Activated B cell treated with CpG ODN at 0.5 μM for 24 hours (primary cell): ENCODE results near the gene CARS1. TPM values are rescaled to one million over a fixed set of nuclear protein-coding genes. Genes with fewer than 3 reads are reported as not detected.

ENCODE experiments used
- ATAC-seq: fragments of 200-7000 bp; cut with Tn5 transposase; one replicate; pipeline ENCODE4 v1.10.0; 2021; ENCODE audit warnings: low read depth, mild to moderate bottlenecking, moderate library complexity
- CTCF ChIA-PET: fragments of 350-600 bp; sonication (Branson Sonifier 250); formaldehyde crosslinking; loops from one replicate; lab custom pipeline; 2021; ENCODE audit warnings: antibody characterized with exemption; lab: Charles Lee
- POLR2A ChIA-PET: fragments of 350-600 bp; sonication (Branson Sonifier 250); formaldehyde crosslinking; loops from one replicate; lab custom pipeline; 2021; ENCODE audit warnings: antibody characterized with exemption; lab: Charles Lee
- DNase-seq: peaks from one replicate; pipeline ENCODE4 v3.0.0; 2022
- H3K27ac Mint-ChIP-seq: one replicate; pipeline ENCODE4 v1.8.0; 2020; ENCODE audit warnings: mixed read lengths
- H3K27me3 Mint-ChIP-seq: one replicate; pipeline ENCODE4 v1.8.0; 2021; ENCODE audit warnings: mixed read lengths
- H3K36me3 Mint-ChIP-seq: one replicate; pipeline ENCODE4 v1.8.0; 2021; ENCODE audit warnings: low read depth, mixed read lengths
- H3K4me1 Mint-ChIP-seq: one replicate; pipeline ENCODE4 v1.8.0; 2021; ENCODE audit warnings: mixed read lengths
- H3K4me3 Mint-ChIP-seq: one replicate; pipeline ENCODE4 v1.8.0; 2020; ENCODE audit warnings: mild to moderate bottlenecking, mixed read lengths
- H3K9me3 Mint-ChIP-seq: one replicate; pipeline ENCODE4 v1.8.0; 2020; ENCODE audit warnings: mixed read lengths
- intact Hi-C: fragments of 100-400 bp; cut with micrococcal nuclease; formaldehyde crosslinking; loops from one replicate; pipeline ENCODE4 v1.15.1; 2024
- total RNA-seq: library from RNA; stranded (reverse); gene quantifications from 2 replicates; pipeline ENCODE4 v1.2.3, GENCODE V29; 2022
- TF ChIP-seq, protein P1 (sequence below): fragments of 200-600 bp; IDR thresholded peaks from one replicate; pipeline ENCODE4 v1.8.0; 2022; ENCODE audit warnings: antibody characterized with exemption, mild to moderate bottlenecking

Gene CARS1
- total RNA-seq, 1 donor from 2014 or later: 110 TPM

DNA sequence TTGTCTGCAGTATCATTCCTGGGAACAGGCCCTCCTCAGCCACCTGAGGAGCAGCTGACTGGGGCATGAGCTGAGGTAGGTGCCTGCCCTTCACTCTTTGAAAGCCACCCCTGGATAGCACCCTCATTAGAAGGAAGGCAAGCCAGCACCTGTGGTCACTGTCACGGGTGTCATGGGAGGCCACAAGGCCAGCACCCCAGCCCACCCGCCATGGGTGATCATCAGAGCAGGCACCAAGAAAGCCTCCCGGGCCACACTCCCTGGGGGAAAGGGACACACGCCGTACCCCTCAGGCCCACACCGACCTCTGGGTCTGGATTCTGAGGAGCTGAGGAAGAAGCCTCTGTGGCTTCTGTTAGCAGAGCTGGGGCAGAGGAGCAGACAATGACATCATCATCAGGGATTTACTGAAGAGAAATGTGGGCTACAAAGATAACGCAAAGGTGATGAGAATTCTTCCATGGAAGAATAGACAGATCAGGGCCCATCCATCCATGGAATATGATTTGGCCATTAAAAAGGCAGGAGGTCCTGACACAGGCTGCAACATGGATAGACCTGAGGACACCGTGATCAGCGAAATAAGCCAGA is 48.4 kb downstream of the CARS1 start:
- H3K4me3 Mint-ChIP-seq: no peak overlapping the region
- no peaks in the 10 kb centered on the region for H3K4me1 Mint-ChIP-seq
- H3K27me3 Mint-ChIP-seq: no peaks in the 10 kb centered on the region
- TF ChIP-seq, protein P1, sequence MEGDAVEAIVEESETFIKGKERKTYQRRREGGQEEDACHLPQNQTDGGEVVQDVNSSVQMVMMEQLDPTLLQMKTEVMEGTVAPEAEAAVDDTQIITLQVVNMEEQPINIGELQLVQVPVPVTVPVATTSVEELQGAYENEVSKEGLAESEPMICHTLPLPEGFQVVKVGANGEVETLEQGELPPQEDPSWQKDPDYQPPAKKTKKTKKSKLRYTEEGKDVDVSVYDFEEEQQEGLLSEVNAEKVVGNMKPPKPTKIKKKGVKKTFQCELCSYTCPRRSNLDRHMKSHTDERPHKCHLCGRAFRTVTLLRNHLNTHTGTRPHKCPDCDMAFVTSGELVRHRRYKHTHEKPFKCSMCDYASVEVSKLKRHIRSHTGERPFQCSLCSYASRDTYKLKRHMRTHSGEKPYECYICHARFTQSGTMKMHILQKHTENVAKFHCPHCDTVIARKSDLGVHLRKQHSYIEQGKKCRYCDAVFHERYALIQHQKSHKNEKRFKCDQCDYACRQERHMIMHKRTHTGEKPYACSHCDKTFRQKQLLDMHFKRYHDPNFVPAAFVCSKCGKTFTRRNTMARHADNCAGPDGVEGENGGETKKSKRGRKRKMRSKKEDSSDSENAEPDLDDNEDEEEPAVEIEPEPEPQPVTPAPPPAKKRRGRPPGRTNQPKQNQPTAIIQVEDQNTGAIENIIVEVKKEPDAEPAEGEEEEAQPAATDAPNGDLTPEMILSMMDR: no peak
- no peaks in the 10 kb centered on the region for H3K9me3 Mint-ChIP-seq
- no peak for DNase-seq
- ATAC-seq: no peak
- intact Hi-C loops: no loop called here
- ChIA-PET POLR2A (interaction anchor here (1.0 kb wide), 1 partner anchor 49 kb away, joined by 8 read pairs; the partner anchor contains the start of gene CARS1), CTCF (no interaction called here)
- H3K27ac Mint-ChIP-seq: no peak overlapping the region
- peaks cover 85% of the 10 kb centered on the region for H3K36me3 Mint-ChIP-seq

DNA sequence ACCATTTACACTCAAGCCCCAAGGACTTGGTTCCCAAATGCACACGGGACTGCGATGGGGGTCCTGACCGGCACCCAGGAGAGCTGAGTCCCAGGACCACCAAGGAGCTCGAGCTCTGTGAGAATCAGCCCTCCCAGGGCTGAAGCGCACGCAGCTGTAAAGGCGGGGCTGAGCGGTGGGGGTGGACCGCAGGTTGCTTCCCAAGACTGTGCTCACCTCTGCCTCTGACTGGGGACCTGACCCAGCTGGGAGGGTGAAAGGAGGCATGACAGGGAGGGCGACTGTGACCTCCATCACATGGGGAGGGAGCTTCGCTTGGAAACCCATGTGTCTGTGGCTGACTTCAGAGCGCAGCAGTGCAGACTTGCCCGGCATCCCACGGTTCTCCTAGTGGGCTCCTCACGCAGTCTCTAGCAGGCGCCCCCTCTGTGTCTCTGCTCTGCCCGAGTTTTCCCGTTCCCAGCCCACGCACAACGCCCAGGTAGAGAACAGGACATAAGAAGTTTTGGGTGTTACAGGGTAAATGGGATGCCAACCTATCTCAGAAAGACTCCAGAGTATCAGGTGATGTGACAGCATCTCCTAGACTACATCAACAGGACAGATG is 49.7 kb downstream of the CARS1 start:
- Mint-ChIP-seq H3K36me3 (peaks cover 88% of the 10 kb centered on the region), H3K4me3 (no peak overlapping the region), H3K27ac (no peak overlapping the region), H3K9me3 (no peaks in the 10 kb centered on the region), H3K4me1 (no peaks in the 10 kb centered on the region), H3K27me3 (no peaks in the 10 kb centered on the region)
- ATAC-seq (no peak), DNase-seq (no peak)
- intact Hi-C loops: no loop called here
- ChIA-PET CTCF (no interaction called here), POLR2A (no interaction called here)
- TF ChIP-seq, protein P1: no peak

DNA sequence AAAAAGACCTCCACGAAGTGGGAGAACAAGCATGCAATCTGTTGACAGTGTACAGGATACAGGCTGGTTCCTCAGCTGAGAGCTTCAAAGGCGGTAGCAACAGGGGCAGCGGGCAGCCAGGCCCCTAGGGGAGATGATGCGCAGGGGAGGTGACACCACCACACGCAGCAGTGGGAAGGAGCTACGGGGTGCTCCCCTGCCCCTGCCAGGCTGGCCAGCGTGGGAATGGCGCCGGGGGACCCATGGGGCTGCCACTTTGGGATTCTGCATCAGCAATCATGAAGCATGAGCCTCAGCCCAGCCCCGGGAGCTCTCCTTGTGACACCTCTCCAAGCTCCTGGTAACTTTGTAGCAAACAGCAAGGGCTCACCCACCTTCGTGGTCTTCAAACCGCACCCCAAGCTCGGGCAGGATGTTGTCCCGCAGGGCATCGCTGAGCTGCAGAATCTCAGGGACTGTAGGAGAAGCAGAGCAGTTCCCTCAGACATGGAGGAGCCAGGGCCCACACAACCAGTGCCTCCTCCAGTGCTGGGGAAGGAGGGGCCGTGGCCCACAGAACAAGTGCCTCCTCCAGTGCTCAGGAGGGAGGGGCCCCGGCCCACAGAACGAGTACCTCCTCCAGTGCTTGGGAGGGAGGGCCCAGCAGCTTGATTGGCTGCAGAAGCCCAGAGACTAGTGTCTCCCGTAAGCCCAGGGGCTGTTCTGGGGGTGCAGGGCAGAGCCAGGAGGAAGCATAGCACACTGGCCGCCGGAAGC is 50.5 kb downstream of the CARS1 start:
- Mint-ChIP-seq H3K9me3 (no peaks in the 10 kb centered on the region), H3K27me3 (no peaks in the 10 kb centered on the region), H3K4me1 (no peaks in the 10 kb centered on the region), H3K27ac (no peak overlapping the region), H3K4me3 (no peak overlapping the region), H3K36me3 (peaks cover 88% of the 10 kb centered on the region)
- intact Hi-C loops: no loop called here
- TF ChIP-seq, protein P1: no peak
- CTCF ChIA-PET: no interaction called here
- no peak for DNase-seq
- POLR2A ChIA-PET: no interaction called here
- no peak for ATAC-seq

DNA sequence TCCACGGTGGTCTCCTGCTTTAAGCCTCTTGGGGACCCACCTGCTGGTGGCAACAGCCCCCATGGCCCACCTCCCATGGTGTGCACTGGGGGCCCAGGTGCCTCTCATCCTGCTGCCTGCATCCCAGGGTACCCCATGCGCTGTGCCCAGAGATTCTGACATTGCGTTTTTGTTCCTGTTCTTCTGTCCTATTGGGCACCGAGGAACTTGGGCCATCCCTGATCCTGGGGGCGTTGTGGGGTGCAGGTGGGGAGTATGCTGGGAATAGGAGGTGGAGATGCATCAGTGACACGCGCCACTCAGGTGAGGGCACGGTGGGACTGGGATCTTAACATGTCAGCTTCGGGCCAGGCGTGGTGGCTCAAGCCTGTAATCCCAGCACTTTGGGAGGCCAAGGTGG is 52.7 kb downstream of the CARS1 start:
- ATAC-seq: no peak
- H3K27ac Mint-ChIP-seq: no peak overlapping the region
- ChIA-PET CTCF (no interaction called here), POLR2A (no interaction called here)
- TF ChIP-seq, protein P1: no peak
- no peak for DNase-seq
- H3K27me3 Mint-ChIP-seq: no peaks in the 10 kb centered on the region
- peaks cover 89% of the 10 kb centered on the region for H3K36me3 Mint-ChIP-seq
- intact Hi-C loops: no loop called here
- H3K4me1 Mint-ChIP-seq: no peaks in the 10 kb centered on the region
- no peaks in the 10 kb centered on the region for H3K9me3 Mint-ChIP-seq
- H3K4me3 Mint-ChIP-seq: no peak overlapping the region
